ENCODE results near the gene DDA1. TPM values are rescaled to one million over a fixed set of nuclear protein-coding genes. Genes with fewer than 3 reads are reported as not detected.

DDA1 gene
- total RNA-seq, 4 donors from 2014 or later, result 16.4 to 30.7 (median 26.3) TPM

DNA sequence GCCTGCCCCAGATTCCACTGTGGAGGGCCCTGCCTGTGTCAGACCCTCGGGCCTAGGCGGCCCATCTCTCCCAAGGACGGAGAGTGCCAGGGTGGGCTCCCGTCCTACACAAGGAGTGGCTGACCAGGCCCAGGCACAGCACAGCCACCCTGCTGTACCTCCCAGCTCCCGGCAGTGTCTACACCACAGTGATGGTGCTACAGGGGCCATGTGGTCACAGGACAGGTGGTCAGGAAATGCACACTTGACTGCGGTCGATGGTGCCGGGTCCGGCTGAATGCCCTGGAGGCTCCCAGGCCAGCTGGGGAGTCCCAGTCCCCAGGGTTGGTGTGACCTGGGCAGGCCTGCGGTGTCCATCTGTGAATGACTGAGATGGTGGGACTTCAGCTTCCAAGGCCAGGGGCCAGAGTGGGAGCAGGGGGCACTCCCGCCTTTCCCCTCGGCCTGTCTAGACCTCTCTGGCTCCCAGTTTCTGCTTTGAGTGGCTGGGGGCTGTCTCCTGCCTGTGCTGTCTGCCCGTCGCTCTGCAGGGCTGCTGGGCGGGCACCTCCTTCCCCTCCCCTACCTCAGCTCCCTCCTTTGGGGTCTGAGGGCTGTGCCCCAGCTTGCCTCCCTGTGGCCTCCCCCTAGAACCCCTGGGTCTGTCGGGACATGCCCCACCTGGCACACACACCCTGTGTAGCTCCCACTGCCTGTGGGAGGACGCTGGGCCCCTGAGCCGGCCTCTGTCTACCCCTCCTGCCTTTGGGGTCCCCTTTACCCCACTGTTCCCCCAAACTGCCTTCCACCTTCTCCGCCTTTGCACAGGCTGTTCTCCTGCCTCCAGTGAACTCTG lies 12.5 kb downstream of the DDA1 start:
- WGBS, 2 donors, result 83 to 84% methylated on average over 14 to 16 of the region's 19 CpGs
- TF ChIP-seq POLR2A (IDR thresholded peaks at IDR 0.05), result no peak
- TF ChIP-seq, protein P1, sequence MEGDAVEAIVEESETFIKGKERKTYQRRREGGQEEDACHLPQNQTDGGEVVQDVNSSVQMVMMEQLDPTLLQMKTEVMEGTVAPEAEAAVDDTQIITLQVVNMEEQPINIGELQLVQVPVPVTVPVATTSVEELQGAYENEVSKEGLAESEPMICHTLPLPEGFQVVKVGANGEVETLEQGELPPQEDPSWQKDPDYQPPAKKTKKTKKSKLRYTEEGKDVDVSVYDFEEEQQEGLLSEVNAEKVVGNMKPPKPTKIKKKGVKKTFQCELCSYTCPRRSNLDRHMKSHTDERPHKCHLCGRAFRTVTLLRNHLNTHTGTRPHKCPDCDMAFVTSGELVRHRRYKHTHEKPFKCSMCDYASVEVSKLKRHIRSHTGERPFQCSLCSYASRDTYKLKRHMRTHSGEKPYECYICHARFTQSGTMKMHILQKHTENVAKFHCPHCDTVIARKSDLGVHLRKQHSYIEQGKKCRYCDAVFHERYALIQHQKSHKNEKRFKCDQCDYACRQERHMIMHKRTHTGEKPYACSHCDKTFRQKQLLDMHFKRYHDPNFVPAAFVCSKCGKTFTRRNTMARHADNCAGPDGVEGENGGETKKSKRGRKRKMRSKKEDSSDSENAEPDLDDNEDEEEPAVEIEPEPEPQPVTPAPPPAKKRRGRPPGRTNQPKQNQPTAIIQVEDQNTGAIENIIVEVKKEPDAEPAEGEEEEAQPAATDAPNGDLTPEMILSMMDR (IDR thresholded peaks at IDR 0.05), result no peak
- no peak overlapping the region for H3K4me3 ChIP-seq (ENCODE audit: low read depth, poor library complexity, severe bottlenecking)
- DNase-seq (ENCODE audit: low spot score in 2 of 2), result no peak
- intact Hi-C loops (cut with DNase I; ENCODE audit: low total_unique reads), result no loop called here

DNA sequence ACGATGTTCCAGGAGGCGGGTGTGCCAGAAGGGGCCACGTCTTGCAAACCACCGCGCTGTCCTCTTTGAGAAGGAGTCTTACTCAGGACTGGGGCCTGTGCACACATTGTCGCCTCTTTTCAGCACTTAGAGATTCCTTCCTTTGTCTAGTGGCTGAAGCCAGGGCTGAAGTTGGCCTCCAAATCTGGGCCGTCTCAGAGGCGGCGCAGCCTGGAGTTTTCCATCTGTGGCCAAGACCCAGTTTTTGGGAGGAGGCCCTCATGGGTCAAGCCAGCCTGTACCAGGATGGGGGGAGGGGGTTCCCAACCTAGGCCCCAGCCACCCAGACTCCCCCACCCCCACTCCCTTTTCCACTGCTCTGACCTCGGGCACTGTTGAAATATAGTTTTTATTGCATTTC lies 13.5 kb downstream of the DDA1 start:
- DNase-seq (ENCODE audit: low spot score in 2 of 2), result no peak
- WGBS, 2 donors, result 58 to 67% methylated on average over 10 of the region's 10 CpGs
- intact Hi-C loops (cut with DNase I; ENCODE audit: low total_unique reads), result no loop called here
- no peak for TF ChIP-seq POLR2A (IDR thresholded peaks at IDR 0.05)
- TF ChIP-seq, protein P1 (IDR thresholded peaks at IDR 0.05), result no peak
- no peak overlapping the region for H3K4me3 ChIP-seq (ENCODE audit: low read depth, poor library complexity, severe bottlenecking)

DNA sequence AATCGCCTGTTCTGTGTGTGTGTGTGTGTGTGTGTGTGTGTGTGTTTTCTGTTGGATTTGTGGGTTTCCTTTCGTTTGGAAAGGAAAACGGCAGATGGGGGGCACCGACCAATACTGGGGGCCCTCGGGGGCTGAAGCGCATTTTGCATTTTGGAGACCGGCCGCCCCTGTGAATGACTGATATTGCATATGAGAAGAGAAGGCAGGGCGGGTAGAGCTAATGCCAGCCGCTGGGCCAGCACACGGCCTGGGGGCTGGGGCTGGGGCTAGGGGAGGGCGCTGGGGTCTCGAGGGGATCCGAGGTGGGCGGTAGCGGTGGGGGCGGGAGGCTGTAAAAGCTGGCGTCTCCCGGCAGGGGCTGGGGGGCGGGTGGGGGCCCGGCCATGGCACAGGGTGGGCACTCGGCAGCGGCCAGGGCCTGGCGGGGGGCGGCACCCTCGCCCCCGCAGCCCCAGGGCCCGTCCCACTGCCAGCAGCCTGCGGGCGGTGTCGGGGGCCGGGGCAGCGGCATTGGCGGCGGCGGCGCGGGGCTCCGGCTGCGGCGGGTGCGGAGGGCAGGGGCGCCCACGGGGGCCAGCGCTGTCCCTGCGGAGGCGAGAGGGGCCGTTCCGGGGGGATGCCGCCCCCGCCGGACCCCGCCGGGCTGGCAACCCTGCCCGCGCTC lies 14.1 kb downstream of the DDA1 start:
- TF ChIP-seq, protein P1 (IDR thresholded peaks at IDR 0.05), result no peak
- no peak for DNase-seq (ENCODE audit: low spot score in 2 of 2)
- H3K4me3 ChIP-seq (ENCODE audit: low read depth, poor library complexity, severe bottlenecking), result no peak overlapping the region
- 39 to 51% methylated on average over 18 to 37 of the region's 56 CpGs for WGBS, 2 donors
- intact Hi-C loops (cut with DNase I; ENCODE audit: low total_unique reads), result no loop called here

DNA sequence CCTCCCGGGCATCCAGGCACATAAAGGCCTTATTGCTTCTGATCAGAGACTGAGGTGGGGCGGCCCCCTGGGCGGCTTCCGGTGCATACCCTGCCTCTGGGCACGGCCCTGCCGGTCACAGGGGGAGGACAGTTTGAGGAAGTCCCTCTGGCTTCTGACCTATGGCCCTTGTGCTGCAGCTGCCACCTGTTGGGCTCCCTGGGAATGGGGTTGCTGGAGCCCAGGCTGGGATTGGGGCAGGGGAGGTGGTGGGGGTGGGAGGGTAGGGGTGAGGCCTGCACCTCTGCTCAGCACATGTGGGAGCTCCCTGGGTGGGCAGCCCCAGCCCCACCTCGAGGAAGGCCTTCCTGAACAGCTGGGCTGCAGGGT lies 14.6 kb downstream of the DDA1 start:
- TF ChIP-seq POLR2A (IDR thresholded peaks at IDR 0.05), result no peak
- TF ChIP-seq, protein P1 (IDR thresholded peaks at IDR 0.05), result no peak
- no peak overlapping the region for H3K4me3 ChIP-seq (ENCODE audit: low read depth, poor library complexity, severe bottlenecking)
- no peak for DNase-seq (ENCODE audit: low spot score in 2 of 2)
- WGBS, 2 donors, result 29 to 36% methylated on average over 1 of the region's 7 CpGs
- intact Hi-C loops (cut with DNase I; ENCODE audit: low total_unique reads), result no loop called here

DNA sequence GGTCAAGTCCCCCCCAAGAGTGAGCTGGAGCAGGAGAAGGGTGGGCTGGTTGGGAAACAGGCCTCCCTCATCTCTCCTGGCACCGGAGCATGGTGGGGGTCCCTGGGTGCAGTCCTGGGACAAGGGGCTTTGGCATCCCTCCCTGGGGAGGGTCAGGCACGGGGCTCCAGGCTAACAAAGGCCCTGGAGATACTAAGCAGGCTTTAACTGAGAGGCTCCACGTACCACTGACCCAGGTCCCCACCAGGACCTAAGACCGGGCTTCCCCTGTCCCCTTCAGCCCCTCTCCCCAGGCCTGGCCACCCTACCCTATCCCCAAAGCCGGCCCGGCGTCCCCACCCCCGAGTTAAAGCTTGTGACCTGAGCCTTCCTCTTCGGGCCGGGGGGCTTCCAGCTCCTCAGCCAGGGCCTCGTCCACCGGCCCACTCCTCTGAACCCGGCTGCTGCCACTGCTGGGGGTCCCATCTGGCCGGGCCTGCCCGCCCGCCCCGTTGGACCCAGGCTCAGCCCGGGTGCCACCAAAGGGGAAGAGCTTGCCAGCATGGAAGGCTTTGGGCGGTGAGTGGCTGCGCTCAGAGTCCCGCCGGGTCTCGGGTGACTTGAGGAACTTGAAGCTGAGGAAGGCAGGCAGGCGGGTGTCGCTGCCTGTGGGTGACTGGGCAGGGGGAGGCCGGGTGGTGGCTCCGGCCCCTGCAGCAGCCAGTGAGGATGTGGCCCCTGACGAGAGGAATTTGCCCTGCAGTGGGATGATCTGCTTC lies 15.2 kb downstream of the DDA1 start:
- WGBS, 2 donors, result 90% methylated on average over 18 to 28 of the region's 28 CpGs
- TF ChIP-seq, protein P1 (IDR thresholded peaks at IDR 0.05), result no peak
- TF ChIP-seq POLR2A (IDR thresholded peaks at IDR 0.05), result no peak
- DNase-seq (ENCODE audit: low spot score in 2 of 2), result no peak
- no peak overlapping the region for H3K4me3 ChIP-seq (ENCODE audit: low read depth, poor library complexity, severe bottlenecking)
- intact Hi-C loops (cut with DNase I; ENCODE audit: low total_unique reads), result no loop called here

Measured in lower leg skin (tissue), 4 donors.